ENCODE results near the gene CNGA2. TPM values are rescaled to one million over a fixed set of nuclear protein-coding genes. Genes with fewer than 3 reads are reported as not detected.

Gene CNGA2
- total RNA-seq, 1 experiment from 2014 or later = not detected

- RAD21 ChIA-PET (ENCODE audit: low non-redundant PET in 1 of 2, low total read pairs in 2 of 2, uncharacterized antibody in 2 of 2, unreplicated experiment in 2 of 2) = no interaction called here
- no peaks in the 10 kb centered on the region for H3K4me1 ChIP-seq (ENCODE audit: control insufficient read depth in 1 of 2, insufficient read depth in 2 of 2, low read length in 2 of 2)
- no peaks in the 10 kb centered on the region for H3K27me3 ChIP-seq (ENCODE audit: insufficient read depth, low read length)
- H3K9me2 ChIP-seq (ENCODE audit: insufficient read depth) = no peaks in the 10 kb centered on the region
- no peak overlapping the region for H3K4me3 ChIP-seq (replicated peaks in 1 of 2; ENCODE audit: low read depth in 1 of 2, low read length in 2 of 2)
- H3K9ac ChIP-seq (ENCODE audit: low read length) = no peak overlapping the region
- no peaks in the 10 kb centered on the region for H3K9me3 ChIP-seq (ENCODE audit: control insufficient read depth in 1 of 2, insufficient read depth in 1 of 2, low read depth in 1 of 2, low read length in 2 of 2)
- H3K36me3 ChIP-seq (ENCODE audit: control insufficient read depth in 1 of 2, insufficient read depth in 2 of 2, low read length in 2 of 2) = no peaks in the 10 kb centered on the region
- no peaks in the 10 kb centered on the region for H4K20me1 ChIP-seq (ENCODE audit: insufficient read depth)
- CTCF ChIA-PET = no interaction called here
- H3K27ac ChIP-seq (ENCODE audit: low read depth, low read length) = no peak overlapping the region
- intact Hi-C loops (cut with micrococcal nuclease) = no loop called here
- no peak overlapping the region for H2AFZ ChIP-seq (ENCODE audit: low read depth, low read length, poor library complexity, severe bottlenecking)
- DNase-seq (ENCODE audit: low read depth, low spot score) (no peak), ATAC-seq (no peak)
- no peak for TF ChIP-seq ATF3 (IDR thresholded peaks at IDR 0.05)
- TF ChIP-seq SP1 (IDR thresholded peaks at IDR 0.05; ENCODE audit: low read depth) = no peak
- TF ChIP-seq RAD21 (IDR thresholded peaks at IDR 0.05; ENCODE audit: low read depth) = peak; percentile 13; the same call in 1 of the 2 replicates
- H3K4me2 ChIP-seq (ENCODE audit: low read length) = no peak overlapping the region
- no peaks in the 10 kb centered on the region for H3K79me2 ChIP-seq (ENCODE audit: insufficient read depth, low read length)
- POLR2A ChIA-PET = no interaction called here
- BruUV-seq (replicated peaks) = no TSS peak
Observed at GRCh38 chrX:151762802-151763201, 28.3 kb downstream of the CNGA2 start.

GRCh38 chrX:151763711-151764110 is 29.2 kb downstream of the CNGA2 start:
- no peaks in the 10 kb centered on the region for H3K36me3 ChIP-seq (ENCODE audit: control insufficient read depth in 1 of 2, insufficient read depth in 2 of 2, low read length in 2 of 2)
- ChIA-PET POLR2A (no interaction called here), CTCF (interaction anchor here (0.6 kb wide), 1 partner anchor 610 kb away, joined by 3 read pairs; no protein-coding TSS in a partner anchor), RAD21 (ENCODE audit: low non-redundant PET in 1 of 2, low total read pairs in 2 of 2, uncharacterized antibody in 2 of 2, unreplicated experiment in 2 of 2) (no interaction called here)
- no peak overlapping the region for H3K4me3 ChIP-seq (replicated peaks in 1 of 2; ENCODE audit: low read depth in 1 of 2, low read length in 2 of 2)
- H3K79me2 ChIP-seq (ENCODE audit: insufficient read depth, low read length) = no peaks in the 10 kb centered on the region
- no peak overlapping the region for H2AFZ ChIP-seq (ENCODE audit: low read depth, low read length, poor library complexity, severe bottlenecking)
- H3K27me3 ChIP-seq (ENCODE audit: insufficient read depth, low read length) = no peaks in the 10 kb centered on the region; the same call in 1 of the 2 replicates
- H3K4me1 ChIP-seq (ENCODE audit: control insufficient read depth in 1 of 2, insufficient read depth in 2 of 2, low read length in 2 of 2) = no peaks in the 10 kb centered on the region
- no peaks in the 10 kb centered on the region for H3K9me2 ChIP-seq (ENCODE audit: insufficient read depth)
- no TSS peak for BruUV-seq (replicated peaks)
- no peak overlapping the region for H3K4me2 ChIP-seq (ENCODE audit: low read length)
- ATAC-seq = no peak
- no peak overlapping the region for H3K9ac ChIP-seq (ENCODE audit: low read length)
- no peaks in the 10 kb centered on the region for H4K20me1 ChIP-seq (ENCODE audit: insufficient read depth)
- no peak for DNase-seq (ENCODE audit: low read depth, low spot score)
- no peaks in the 10 kb centered on the region for H3K9me3 ChIP-seq (ENCODE audit: control insufficient read depth in 1 of 2, insufficient read depth in 1 of 2, low read depth in 1 of 2, low read length in 2 of 2)
- intact Hi-C loops (cut with micrococcal nuclease) = no loop called here
- H3K27ac ChIP-seq (ENCODE audit: low read depth, low read length) = no peak overlapping the region
- no peak for TF ChIP-seq FOSL1 (IDR thresholded peaks at IDR 0.05; ENCODE audit: low read depth)
- no peak for TF ChIP-seq SRF (IDR thresholded peaks at IDR 0.05; ENCODE audit: low read depth)
- TF ChIP-seq POLR2A (IDR thresholded peaks at IDR 0.05; ENCODE audit: borderline replicate concordance, extremely low read depth, insufficient read depth, insufficient read length) = no peak
- TF ChIP-seq MAX (IDR thresholded peaks at IDR 0.05) = no peak
- TF ChIP-seq SP1 (IDR thresholded peaks at IDR 0.05; ENCODE audit: low read depth) = no peak
- no peak for TF ChIP-seq REST (IDR thresholded peaks at IDR 0.05; ENCODE audit: low read depth)
- TF ChIP-seq ATF3 (IDR thresholded peaks at IDR 0.05) = no peak
- no peak for TF ChIP-seq YY1 (IDR thresholded peaks at IDR 0.05; ENCODE audit: extremely low read depth, insufficient replicate concordance, low read depth, low read length)
- TF ChIP-seq, protein P1, sequence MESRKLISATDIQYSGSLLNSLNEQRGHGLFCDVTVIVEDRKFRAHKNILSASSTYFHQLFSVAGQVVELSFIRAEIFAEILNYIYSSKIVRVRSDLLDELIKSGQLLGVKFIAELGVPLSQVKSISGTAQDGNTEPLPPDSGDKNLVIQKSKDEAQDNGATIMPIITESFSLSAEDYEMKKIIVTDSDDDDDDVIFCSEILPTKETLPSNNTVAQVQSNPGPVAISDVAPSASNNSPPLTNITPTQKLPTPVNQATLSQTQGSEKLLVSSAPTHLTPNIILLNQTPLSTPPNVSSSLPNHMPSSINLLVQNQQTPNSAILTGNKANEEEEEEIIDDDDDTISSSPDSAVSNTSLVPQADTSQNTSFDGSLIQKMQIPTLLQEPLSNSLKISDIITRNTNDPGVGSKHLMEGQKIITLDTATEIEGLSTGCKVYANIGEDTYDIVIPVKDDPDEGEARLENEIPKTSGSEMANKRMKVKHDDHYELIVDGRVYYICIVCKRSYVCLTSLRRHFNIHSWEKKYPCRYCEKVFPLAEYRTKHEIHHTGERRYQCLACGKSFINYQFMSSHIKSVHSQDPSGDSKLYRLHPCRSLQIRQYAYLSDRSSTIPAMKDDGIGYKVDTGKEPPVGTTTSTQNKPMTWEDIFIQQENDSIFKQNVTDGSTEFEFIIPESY (IDR thresholded peaks at IDR 0.05; ENCODE audit: extremely low read depth, insufficient replicate concordance, low read length) = no peak
- no peak for TF ChIP-seq CTCF (IDR thresholded peaks at IDR 0.05 in 2 of 3, conservative IDR thresholded peaks at IDR 0.05 in 1 of 3; ENCODE audit: borderline replicate concordance in 1 of 3, insufficient read depth in 1 of 3, low read depth in 2 of 3, low read length in 2 of 3)
- TF ChIP-seq RAD21 (IDR thresholded peaks at IDR 0.05; ENCODE audit: low read depth) = no peak
